Fibroblast of the aortic adventitia (primary cell): ENCODE measurements around the gene TMEM178A. TPM values are rescaled to one million over a fixed set of nuclear protein-coding genes. Genes with fewer than 3 reads are reported as not detected.

Source experiments
- DNase-seq: peaks from one replicate; pipeline ENCODE4 v3.0.0-alpha.2; 2010; ENCODE audit warnings: low read depth
- H3K4me3 ChIP-seq: 2 replicates; pipeline ENCODE4 v1.5.1; 2011; ENCODE audit warnings: low read depth, mild to moderate bottlenecking, control low read depth, low read length, moderate library complexity
- total RNA-seq: library from RNA; depleted of rRNA; stranded (reverse); fragments of >200 nt; gene quantifications from 2 replicates; pipeline ENCODE4 v1.2.3, GENCODE V29; 2012; ENCODE audit warnings: low replicate concordance
- TF ChIP-seq, protein P1 (sequence below): IDR thresholded peaks from 2 replicates; pipeline ENCODE4 v1.5.1; 2011; ENCODE audit warnings: mild to moderate bottlenecking, low read length, control low read depth, inconsistent platforms; ENCODE audit not compliant: insufficient read depth

TMEM178A gene
- total RNA-seq, 1 donor, result 0.36 TPM

- no peak for DNase-seq
- TF ChIP-seq, protein P1, sequence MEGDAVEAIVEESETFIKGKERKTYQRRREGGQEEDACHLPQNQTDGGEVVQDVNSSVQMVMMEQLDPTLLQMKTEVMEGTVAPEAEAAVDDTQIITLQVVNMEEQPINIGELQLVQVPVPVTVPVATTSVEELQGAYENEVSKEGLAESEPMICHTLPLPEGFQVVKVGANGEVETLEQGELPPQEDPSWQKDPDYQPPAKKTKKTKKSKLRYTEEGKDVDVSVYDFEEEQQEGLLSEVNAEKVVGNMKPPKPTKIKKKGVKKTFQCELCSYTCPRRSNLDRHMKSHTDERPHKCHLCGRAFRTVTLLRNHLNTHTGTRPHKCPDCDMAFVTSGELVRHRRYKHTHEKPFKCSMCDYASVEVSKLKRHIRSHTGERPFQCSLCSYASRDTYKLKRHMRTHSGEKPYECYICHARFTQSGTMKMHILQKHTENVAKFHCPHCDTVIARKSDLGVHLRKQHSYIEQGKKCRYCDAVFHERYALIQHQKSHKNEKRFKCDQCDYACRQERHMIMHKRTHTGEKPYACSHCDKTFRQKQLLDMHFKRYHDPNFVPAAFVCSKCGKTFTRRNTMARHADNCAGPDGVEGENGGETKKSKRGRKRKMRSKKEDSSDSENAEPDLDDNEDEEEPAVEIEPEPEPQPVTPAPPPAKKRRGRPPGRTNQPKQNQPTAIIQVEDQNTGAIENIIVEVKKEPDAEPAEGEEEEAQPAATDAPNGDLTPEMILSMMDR, result no peak
- H3K4me3 ChIP-seq, result no peak overlapping the region
Measured at GRCh38 chr2:39741871-39742270, 76.2 kb downstream of the TMEM178A start.

- TF ChIP-seq, protein P1, result no peak
- peak; percentile 36 for DNase-seq
- H3K4me3 ChIP-seq, result no peak overlapping the region
Measured at GRCh38 chr2:39743269-39743776, 77.6 kb downstream of the TMEM178A start.

- H3K4me3 ChIP-seq, result no peak overlapping the region
- no peak for DNase-seq
- TF ChIP-seq, protein P1, result no peak
Measured at GRCh38 chr2:39755466-39755865, 89.7 kb downstream of the TMEM178A start.

GRCh38 chr2:39757156-39757555, 91.4 kb downstream of the TMEM178A start:
- TF ChIP-seq, protein P1, result no peak
- DNase-seq, result no peak

GRCh38 chr2:39762448-39762847, 96.7 kb downstream of the TMEM178A start:
- no peak for DNase-seq
- TF ChIP-seq, protein P1, result no peak
- H3K4me3 ChIP-seq, result no peak overlapping the region

More at GRCh38 chr2:39757156-39757555, 91.4 kb downstream of the TMEM178A start:
- H3K4me3 ChIP-seq, result no peak overlapping the region

Other genes starting within 250 kb of the TMEM178A start
- gene MAP4K3, start 228.6 kb upstream of the TMEM178A start, total RNA-seq, result 48.0 and 52.4 TPM in 2 replicates
- 9.5 and 13.5 TPM in 2 replicates for gene THUMPD2, start 113.3 kb downstream of the TMEM178A start, total RNA-seq